SK-N-MC (cell line): ENCODE data around the gene AGBL1.

Experiments used
- EZH2 ChIP-seq: fragments of 200-600 bp; sonication (generic); IDR thresholded peaks from one replicate; pipeline ENCODE4 v1.6.1; 2017; ENCODE audit warnings: antibody characterized with exemption
- POLR2AphosphoS5 ChIP-seq: IDR thresholded peaks from 2 replicates; pipeline ENCODE4 v1.6.1; 2012; ENCODE audit warnings: mild to moderate bottlenecking, low read depth, low read length, borderline replicate concordance

GRCh38 chr15:86201313-86202008, 121.8 kb downstream of the AGBL1 start:
- TF ChIP-seq POLR2AphosphoS5 (no peak), EZH2 (no peak)
